ENCODE data around the gene PEX6.
"Not testable (repeated sequence)": the region's sequence is repeated elsewhere in the genome, so short reads cannot be mapped to it uniquely, and the experiment has no call there.

The PEX6 gene

GRCh38 chr6:42967228-42967627 lies 11.8 kb downstream of the PEX6 start:
- ATAC-seq (replicated peaks) (no peak), DNase-seq (no peak)
- Mint-ChIP-seq H3K36me3 (peaks cover 47 to 75% of the 10 kb centered on the region in 2 donors), H3K4me1 (peaks cover 16 to 17% of the 10 kb centered on the region in 2 donors), H3K4me3 (no peak overlapping the region), H3K27me3 (no peaks in the 10 kb centered on the region), H3K27ac (no peak overlapping the region), H3K9me3 (no peaks in the 10 kb centered on the region)

- ATAC-seq (replicated peaks): no peak
- H3K36me3 Mint-ChIP-seq: peaks cover 50 to 75% of the 10 kb centered on the region in 2 donors
- H3K4me3 Mint-ChIP-seq: no peak overlapping the region
- peaks cover 0 to 3% of the 10 kb centered on the region in 2 donors for H3K27me3 Mint-ChIP-seq
- no peaks in the 10 kb centered on the region for H3K9me3 Mint-ChIP-seq
- H3K27ac Mint-ChIP-seq: peak overlapping the region; percentile 59
- no peak for DNase-seq
- peaks cover 16% of the 10 kb centered on the region in 2 donors for H3K4me1 Mint-ChIP-seq
Observed at GRCh38 chr6:42966571-42966970, 12.4 kb downstream of the PEX6 start.

- Mint-ChIP-seq H3K9me3 (no peaks in the 10 kb centered on the region), H3K27ac (no peak overlapping the region), H3K4me3 (no peak overlapping the region), H3K4me1 (peaks cover 20 to 21% of the 10 kb centered on the region in 2 donors), H3K27me3 (peaks cover 5 to 20% of the 10 kb centered on the region in 2 donors), H3K36me3 (peaks cover 46 to 61% of the 10 kb centered on the region in 2 donors)
- ATAC-seq (replicated peaks): peak; percentile 46 to 48
- DNase-seq: no peak
Observed at GRCh38 chr6:42963855-42964605, 15.0 kb downstream of the PEX6 start.

- Mint-ChIP-seq H3K4me1 (peaks cover 19 to 20% of the 10 kb centered on the region in 2 donors), H3K9me3 (no peaks in the 10 kb centered on the region)
- no peak for ATAC-seq (replicated peaks)
Observed at GRCh38 chr6:42963179-42963854, 15.7 kb downstream of the PEX6 start.

GRCh38 chr6:42962502-42963178 lies 16.3 kb downstream of the PEX6 start:
- DNase-seq (no peak), ATAC-seq (replicated peaks) (no peak)
- Mint-ChIP-seq H3K4me3 (no peak overlapping the region), H3K4me1 (peaks cover 19 to 20% of the 10 kb centered on the region in 2 donors), H3K36me3 (peaks cover 37 to 47% of the 10 kb centered on the region in 2 donors), H3K27ac (peak overlapping the region; percentile 47), H3K27me3 (peaks cover 5 to 20% of the 10 kb centered on the region in 2 donors), H3K9me3 (no peaks in the 10 kb centered on the region)

More at GRCh38 chr6:42963179-42963854, 15.7 kb downstream of the PEX6 start:
- Mint-ChIP-seq H3K36me3 (peaks cover 41 to 54% of the 10 kb centered on the region in 2 donors), H3K27ac (no peak overlapping the region), H3K27me3 (peaks cover 5 to 20% of the 10 kb centered on the region in 2 donors), H3K4me3 (no peak overlapping the region)
- DNase-seq: no peak

GRCh38 chr6:42962096-42962495 lies 16.9 kb downstream of the PEX6 start:
- ATAC-seq (replicated peaks) (no peak), DNase-seq (no peak)
- H3K9me3 Mint-ChIP-seq: no peaks in the 10 kb centered on the region
- peaks cover 5 to 20% of the 10 kb centered on the region in 2 donors for H3K27me3 Mint-ChIP-seq
- no peak overlapping the region for H3K27ac Mint-ChIP-seq
- peaks cover 19 to 20% of the 10 kb centered on the region in 2 donors for H3K4me1 Mint-ChIP-seq
- H3K4me3 Mint-ChIP-seq: no peak overlapping the region
- peaks cover 32 to 43% of the 10 kb centered on the region in 2 donors for H3K36me3 Mint-ChIP-seq

GRCh38 chr6:42961020-42961470 lies 17.9 kb downstream of the PEX6 start:
- peaks cover 30 to 40% of the 10 kb centered on the region in 2 donors for H3K36me3 Mint-ChIP-seq
- H3K4me3 Mint-ChIP-seq: peak overlapping the region; percentile 82 to 89
- no peaks in the 10 kb centered on the region for H3K9me3 Mint-ChIP-seq
- peaks cover 17 to 20% of the 10 kb centered on the region in 2 donors for H3K4me1 Mint-ChIP-seq
- DNase-seq: no peak
- H3K27ac Mint-ChIP-seq: no peak overlapping the region
- H3K27me3 Mint-ChIP-seq: peaks cover 5 to 20% of the 10 kb centered on the region in 2 donors
- ATAC-seq (replicated peaks): no peak

- Mint-ChIP-seq H3K9me3 (no peaks in the 10 kb centered on the region), H3K36me3 (peaks cover 24 to 35% of the 10 kb centered on the region in 2 donors), H3K4me3 (peak within 1 kb of the TSS; percentile 82 to 89), H3K27ac (peak within 1 kb of the TSS; percentile 65), H3K27me3 (peaks cover 5 to 20% of the 10 kb centered on the region in 2 donors), H3K4me1 (peaks cover 17 to 20% of the 10 kb centered on the region in 2 donors)
- ATAC-seq (replicated peaks) (peak; percentile 76 to 79), DNase-seq (peak; percentile 12)
Observed at GRCh38 chr6:42960243-42961019, 18.6 kb downstream of the PEX6 start, which contains the start of gene GNMT. TSS of gene GNMT (plus strand) at chr6:42960754. CDS start at chr6:42960768, 14 bp downstream.

- peak overlapping the region; percentile 82 to 89 for H3K4me3 Mint-ChIP-seq
- peaks cover 23 to 30% of the 10 kb centered on the region in 2 donors for H3K36me3 Mint-ChIP-seq
- DNase-seq (no peak), ATAC-seq (replicated peaks) (no peak)
- H3K27me3 Mint-ChIP-seq: peaks cover 5 to 20% of the 10 kb centered on the region in 2 donors
- H3K9me3 Mint-ChIP-seq: no peaks in the 10 kb centered on the region
- no peak overlapping the region for H3K27ac Mint-ChIP-seq
- H3K4me1 Mint-ChIP-seq: peaks cover 17 to 20% of the 10 kb centered on the region in 2 donors
Observed at GRCh38 chr6:42959917-42960242, 19.1 kb downstream of the PEX6 start.

- ATAC-seq (replicated peaks): no peak
- H3K27me3 Mint-ChIP-seq: peaks cover 5 to 20% of the 10 kb centered on the region in 2 donors
- no peaks in the 10 kb centered on the region for H3K9me3 Mint-ChIP-seq
- peaks cover 15 to 18% of the 10 kb centered on the region in 2 donors for H3K36me3 Mint-ChIP-seq
- H3K4me1 Mint-ChIP-seq: peaks cover 13 to 20% of the 10 kb centered on the region in 2 donors
- no peak overlapping the region for H3K27ac Mint-ChIP-seq
- no peak overlapping the region for H3K4me3 Mint-ChIP-seq
- DNase-seq: no peak
Observed at GRCh38 chr6:42958125-42958524, 20.9 kb downstream of the PEX6 start.

- H3K9me3 Mint-ChIP-seq; H3K27ac Mint-ChIP-seq; H3K36me3 Mint-ChIP-seq; ATAC-seq (replicated peaks); H3K4me3 Mint-ChIP-seq; DNase-seq; H3K4me1 Mint-ChIP-seq; H3K27me3 Mint-ChIP-seq: not testable (repeated sequence)
Observed at GRCh38 chr6:42954405-42954804, 24.6 kb downstream of the PEX6 start.

GRCh38 chr6:42952389-42952788 lies 26.6 kb downstream of the PEX6 start:
- no peaks in the 10 kb centered on the region for H3K9me3 Mint-ChIP-seq
- H3K4me3 Mint-ChIP-seq: no peak overlapping the region
- H3K36me3 Mint-ChIP-seq: peaks cover 11 to 15% of the 10 kb centered on the region in 2 donors
- no peaks in the 10 kb centered on the region for H3K27me3 Mint-ChIP-seq
- H3K4me1 Mint-ChIP-seq: no peaks in the 10 kb centered on the region
- ATAC-seq (replicated peaks) (no peak), DNase-seq (no peak)
- no peak overlapping the region for H3K27ac Mint-ChIP-seq

GRCh38 chr6:42947950-42948349 lies 31.0 kb downstream of the PEX6 start:
- no peak for DNase-seq

More at GRCh38 chr6:42947950-42948349, 31.0 kb downstream of the PEX6 start:
- Mint-ChIP-seq H3K36me3 (peaks cover 12 to 23% of the 10 kb centered on the region in 2 donors), H3K27me3 (no peaks in the 10 kb centered on the region), H3K4me3 (no peak overlapping the region), H3K27ac (no peak overlapping the region), H3K4me1 (no peaks in the 10 kb centered on the region), H3K9me3 (no peaks in the 10 kb centered on the region)
- no peak for ATAC-seq (replicated peaks)

Measured in stimulated activated naive B cell treated with anti-CD40 and anti-IgM and Interleukin-4, amounts not matched to agents 10 μg/mL and 1 μg/mL and 100 μg/mL, for 72 hours (primary cell).